Choroid plexus epithelial cell (primary cell): Measurements from ENCODE around the gene EIF4E1B.

ENCODE experiments used
- DNase-seq: peaks from one replicate; pipeline ENCODE4 v3.0.0-alpha.2; 2010; ENCODE audit warnings: low read depth
- H3K4me3 ChIP-seq: 2 replicates; pipeline ENCODE4 v1.5.1; 2011; ENCODE audit warnings: low read depth, mild to moderate bottlenecking, control low read depth, low read length, moderate library complexity
- TF ChIP-seq, protein P1 (sequence below): conservative IDR thresholded peaks from 2 replicates; pipeline ENCODE4 v1.5.1; 2011; ENCODE audit warnings: low read depth, mild to moderate bottlenecking, control low read depth, inconsistent platforms, low read length, moderate library complexity

EIF4E1B gene

DNA sequence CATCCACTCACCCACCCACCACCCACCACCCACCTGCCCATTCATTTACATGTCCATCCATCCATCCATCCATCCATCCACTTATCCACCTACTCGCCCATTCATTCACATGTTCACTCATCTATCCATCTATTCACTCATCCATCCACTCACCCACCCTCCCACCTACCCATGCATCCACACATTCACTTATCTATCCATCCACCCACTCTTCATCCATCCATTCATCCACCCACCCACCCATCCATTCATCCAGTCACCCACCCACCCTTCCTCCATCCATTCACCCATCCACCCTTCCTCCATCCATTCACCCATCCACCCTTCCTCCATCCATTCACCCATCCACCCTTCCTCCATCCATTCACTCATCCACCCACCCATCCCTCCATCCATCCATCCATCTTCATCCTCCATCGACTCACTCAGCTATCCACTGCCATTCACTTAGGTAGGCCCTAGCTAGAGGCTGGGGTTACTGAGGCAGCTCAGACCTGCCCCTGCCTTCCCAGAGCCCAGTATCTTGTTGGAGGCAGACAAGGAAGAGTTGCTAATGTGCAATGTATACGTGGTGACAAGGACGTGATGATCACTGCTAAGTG lies 29.5 kb downstream of the EIF4E1B start:
- TF ChIP-seq, protein P1, sequence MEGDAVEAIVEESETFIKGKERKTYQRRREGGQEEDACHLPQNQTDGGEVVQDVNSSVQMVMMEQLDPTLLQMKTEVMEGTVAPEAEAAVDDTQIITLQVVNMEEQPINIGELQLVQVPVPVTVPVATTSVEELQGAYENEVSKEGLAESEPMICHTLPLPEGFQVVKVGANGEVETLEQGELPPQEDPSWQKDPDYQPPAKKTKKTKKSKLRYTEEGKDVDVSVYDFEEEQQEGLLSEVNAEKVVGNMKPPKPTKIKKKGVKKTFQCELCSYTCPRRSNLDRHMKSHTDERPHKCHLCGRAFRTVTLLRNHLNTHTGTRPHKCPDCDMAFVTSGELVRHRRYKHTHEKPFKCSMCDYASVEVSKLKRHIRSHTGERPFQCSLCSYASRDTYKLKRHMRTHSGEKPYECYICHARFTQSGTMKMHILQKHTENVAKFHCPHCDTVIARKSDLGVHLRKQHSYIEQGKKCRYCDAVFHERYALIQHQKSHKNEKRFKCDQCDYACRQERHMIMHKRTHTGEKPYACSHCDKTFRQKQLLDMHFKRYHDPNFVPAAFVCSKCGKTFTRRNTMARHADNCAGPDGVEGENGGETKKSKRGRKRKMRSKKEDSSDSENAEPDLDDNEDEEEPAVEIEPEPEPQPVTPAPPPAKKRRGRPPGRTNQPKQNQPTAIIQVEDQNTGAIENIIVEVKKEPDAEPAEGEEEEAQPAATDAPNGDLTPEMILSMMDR, result no peak
- DNase-seq, result no peak

GRCh38 chr5:176660530-176660859 lies 30.0 kb downstream of the EIF4E1B start:
- no peak overlapping the region for H3K4me3 ChIP-seq
- no peak for DNase-seq
- TF ChIP-seq, protein P1, result no peak

More for the DNA sequence above, 29.5 kb downstream of the EIF4E1B start:
- H3K4me3 ChIP-seq, result no peak overlapping the region

GRCh38 chr5:176660860-176661641 lies 30.6 kb downstream of the EIF4E1B start:
- no peak overlapping the region for H3K4me3 ChIP-seq
- TF ChIP-seq, protein P1, result peak; percentile 93
- peak; percentile 81 for DNase-seq

DNA sequence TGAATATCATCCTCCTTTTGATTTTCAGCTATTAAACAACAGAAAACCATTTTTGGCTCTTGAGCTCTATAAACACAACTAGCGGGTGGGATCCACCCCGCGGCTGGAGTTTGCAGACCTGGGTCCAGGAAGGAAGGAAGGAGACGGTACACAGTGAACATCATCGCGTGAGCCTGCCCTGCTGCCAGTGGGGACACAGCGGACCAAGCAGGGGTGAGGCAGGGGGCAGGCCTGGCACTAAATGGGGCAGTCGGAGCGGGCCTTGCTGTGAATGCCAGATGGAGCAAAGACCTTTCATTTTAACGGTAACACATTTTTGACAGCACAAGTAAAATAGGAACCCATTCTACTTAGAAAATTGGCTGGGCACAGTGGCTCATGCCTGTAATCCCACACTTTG lies 31.2 kb downstream of the EIF4E1B start:
- TF ChIP-seq, protein P1, result no peak

DNA sequence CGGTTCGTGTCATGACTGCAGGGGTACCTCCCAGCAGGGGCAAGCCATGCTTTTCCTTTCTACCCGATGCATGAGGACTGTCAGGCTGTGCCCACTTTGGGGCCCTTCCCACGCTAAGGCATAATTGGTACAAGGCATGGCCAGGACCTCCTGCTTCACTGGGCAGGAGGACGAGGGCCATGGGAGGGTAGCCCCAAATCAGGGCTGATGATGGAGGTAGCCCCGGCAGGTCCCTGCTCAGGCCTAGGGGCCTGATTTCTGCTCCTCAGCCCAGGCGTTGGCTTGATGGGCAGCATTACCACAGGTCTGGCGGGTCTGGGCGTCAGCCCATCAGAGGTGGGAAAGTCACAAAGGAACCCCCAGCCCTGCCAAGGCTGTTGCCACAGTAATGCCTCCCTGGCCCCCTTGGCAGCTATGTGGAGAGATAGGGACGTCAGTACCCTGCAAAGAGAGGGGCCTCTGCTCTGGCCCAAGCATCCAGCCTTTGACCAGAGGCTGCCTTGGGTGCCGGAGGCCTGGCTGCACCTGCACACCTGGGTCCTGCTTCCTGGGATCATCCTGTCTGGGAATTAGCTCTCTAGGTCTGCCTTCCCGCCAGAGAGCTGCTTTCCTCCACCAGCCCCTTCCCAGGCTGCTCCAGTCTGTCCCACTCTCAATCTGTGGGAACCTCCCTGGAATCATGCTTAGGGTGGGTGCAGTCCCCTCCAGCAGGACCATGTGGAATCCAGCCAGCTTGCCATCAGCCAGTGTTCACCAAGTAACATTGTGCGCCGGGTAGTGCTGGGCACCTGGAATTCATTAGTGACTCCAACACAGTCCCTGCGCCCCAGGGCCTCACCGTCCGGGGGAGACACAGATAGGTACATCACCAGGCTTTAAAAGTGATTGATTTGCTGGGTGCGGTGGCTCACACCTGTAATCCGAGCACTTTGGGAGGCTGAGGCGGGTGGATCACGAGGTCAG lies 32.2 kb downstream of the EIF4E1B start:
- no peak for DNase-seq
- TF ChIP-seq, protein P1, result no peak
- H3K4me3 ChIP-seq, result no peak overlapping the region

More for the DNA sequence above, 31.2 kb downstream of the EIF4E1B start:
- H3K4me3 ChIP-seq, result no peak overlapping the region
- no peak for DNase-seq

DNA sequence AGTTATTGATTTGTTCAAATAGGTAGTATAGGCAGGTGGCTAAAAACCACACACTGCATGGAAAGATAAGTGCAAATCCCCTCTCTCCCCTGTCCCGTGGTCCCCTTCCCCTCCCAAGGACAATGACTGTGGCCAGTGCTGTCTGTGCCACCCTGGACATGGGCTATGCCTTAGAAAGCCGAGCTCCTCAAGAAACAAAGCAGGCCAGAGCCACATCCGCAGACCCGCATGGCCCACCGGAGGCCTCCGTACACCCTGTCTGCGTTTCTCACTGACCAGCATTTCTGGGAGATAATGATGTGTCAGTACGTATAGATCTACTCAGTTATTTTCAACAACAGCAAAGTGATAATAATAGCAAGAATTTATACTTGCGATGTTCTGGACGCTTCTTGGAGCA lies 33.1 kb downstream of the EIF4E1B start:
- DNase-seq, result no peak
- TF ChIP-seq, protein P1, result no peak
- H3K4me3 ChIP-seq, result no peak overlapping the region
